Measurements from ENCODE around the gene PAX4.

Gene PAX4

DNA sequence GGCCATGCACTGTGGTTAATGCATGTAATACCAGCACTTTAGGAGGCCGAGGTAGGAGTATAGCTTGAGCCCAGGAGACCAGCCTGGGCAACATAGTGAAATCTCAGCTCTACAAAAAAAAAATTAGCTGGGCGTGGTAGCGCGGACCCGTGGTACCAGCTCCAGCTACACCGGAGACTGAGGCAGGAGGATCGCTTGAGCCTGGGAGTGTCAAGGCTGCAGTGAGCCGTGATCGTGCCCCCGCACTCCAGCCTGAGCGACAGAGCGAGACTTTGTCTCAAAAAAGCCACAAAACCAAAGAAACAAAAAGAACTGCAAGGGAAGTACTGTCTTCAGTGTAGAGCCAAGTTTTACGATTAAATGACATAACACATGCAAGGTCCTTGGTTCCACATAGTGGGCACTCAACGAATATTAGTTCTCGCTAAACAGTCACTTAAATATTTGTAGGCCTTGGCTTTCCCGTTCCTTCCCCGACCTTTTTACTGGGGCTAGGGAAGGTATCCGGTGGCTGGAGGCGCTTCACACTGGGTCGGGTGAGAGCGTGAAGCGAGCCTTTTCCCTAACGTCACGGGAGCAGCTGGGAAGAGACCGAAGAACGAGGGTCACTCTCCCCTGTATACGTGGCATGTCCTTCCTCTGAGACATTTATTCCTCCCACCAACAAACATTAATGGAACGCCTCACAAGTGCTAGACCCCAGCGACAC lies 33.1 kb upstream of the PAX4 start:
- in situ Hi-C loops (cut with MboI; ENCODE audit: low pct_unique_long_range_greater_than_20kb, low sequenced_read_pairs, unreplicated experiment): no loop called here
- DNase-seq (ENCODE audit: low spot score): peak; percentile 33

DNA sequence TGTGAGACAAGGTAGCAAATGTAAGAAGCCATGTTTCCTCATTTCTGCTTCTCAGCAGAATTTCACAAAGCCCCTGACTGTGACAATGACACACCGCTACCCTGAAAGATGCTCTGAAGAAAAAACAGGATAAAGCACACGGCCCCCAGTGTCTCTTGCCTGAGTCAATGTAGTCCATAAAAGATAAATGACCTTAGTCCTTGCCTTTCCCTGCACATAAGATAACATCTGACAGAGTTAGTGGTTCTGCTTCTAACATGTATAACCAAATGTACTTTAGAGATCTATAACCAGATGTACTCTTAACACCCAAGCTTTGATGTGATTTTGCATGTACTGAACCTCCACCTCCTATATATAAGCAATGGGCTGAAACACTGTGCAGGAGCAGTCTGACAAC lies 31.0 kb upstream of the PAX4 start:
- TF ChIP-seq, protein P1, sequence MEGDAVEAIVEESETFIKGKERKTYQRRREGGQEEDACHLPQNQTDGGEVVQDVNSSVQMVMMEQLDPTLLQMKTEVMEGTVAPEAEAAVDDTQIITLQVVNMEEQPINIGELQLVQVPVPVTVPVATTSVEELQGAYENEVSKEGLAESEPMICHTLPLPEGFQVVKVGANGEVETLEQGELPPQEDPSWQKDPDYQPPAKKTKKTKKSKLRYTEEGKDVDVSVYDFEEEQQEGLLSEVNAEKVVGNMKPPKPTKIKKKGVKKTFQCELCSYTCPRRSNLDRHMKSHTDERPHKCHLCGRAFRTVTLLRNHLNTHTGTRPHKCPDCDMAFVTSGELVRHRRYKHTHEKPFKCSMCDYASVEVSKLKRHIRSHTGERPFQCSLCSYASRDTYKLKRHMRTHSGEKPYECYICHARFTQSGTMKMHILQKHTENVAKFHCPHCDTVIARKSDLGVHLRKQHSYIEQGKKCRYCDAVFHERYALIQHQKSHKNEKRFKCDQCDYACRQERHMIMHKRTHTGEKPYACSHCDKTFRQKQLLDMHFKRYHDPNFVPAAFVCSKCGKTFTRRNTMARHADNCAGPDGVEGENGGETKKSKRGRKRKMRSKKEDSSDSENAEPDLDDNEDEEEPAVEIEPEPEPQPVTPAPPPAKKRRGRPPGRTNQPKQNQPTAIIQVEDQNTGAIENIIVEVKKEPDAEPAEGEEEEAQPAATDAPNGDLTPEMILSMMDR (IDR thresholded peaks at IDR 0.05; ENCODE audit: extremely low read depth, insufficient read depth, missing control alignments): no peak
- DNase-seq (ENCODE audit: low spot score): no peak
- in situ Hi-C loops (cut with MboI; ENCODE audit: low pct_unique_long_range_greater_than_20kb, low sequenced_read_pairs, unreplicated experiment): no loop called here

More for the DNA sequence above, 33.1 kb upstream of the PAX4 start:
- TF ChIP-seq, protein P1 (IDR thresholded peaks at IDR 0.05; ENCODE audit: extremely low read depth, insufficient read depth, missing control alignments): no peak

GRCh38 chr7:127647636-127648035 lies 29.7 kb upstream of the PAX4 start:
- TF ChIP-seq, protein P1 (IDR thresholded peaks at IDR 0.05; ENCODE audit: extremely low read depth, insufficient read depth, missing control alignments): no peak
- DNase-seq (ENCODE audit: low spot score): no peak
- in situ Hi-C loops (cut with MboI; ENCODE audit: low pct_unique_long_range_greater_than_20kb, low sequenced_read_pairs, unreplicated experiment): no loop called here

GRCh38 chr7:127644484-127644883 lies 26.5 kb upstream of the PAX4 start:
- TF ChIP-seq, protein P1 (IDR thresholded peaks at IDR 0.05; ENCODE audit: extremely low read depth, insufficient read depth, missing control alignments): no peak
- in situ Hi-C loops (cut with MboI; ENCODE audit: low pct_unique_long_range_greater_than_20kb, low sequenced_read_pairs, unreplicated experiment): no loop called here
- no peak for DNase-seq (ENCODE audit: low spot score)

DNA sequence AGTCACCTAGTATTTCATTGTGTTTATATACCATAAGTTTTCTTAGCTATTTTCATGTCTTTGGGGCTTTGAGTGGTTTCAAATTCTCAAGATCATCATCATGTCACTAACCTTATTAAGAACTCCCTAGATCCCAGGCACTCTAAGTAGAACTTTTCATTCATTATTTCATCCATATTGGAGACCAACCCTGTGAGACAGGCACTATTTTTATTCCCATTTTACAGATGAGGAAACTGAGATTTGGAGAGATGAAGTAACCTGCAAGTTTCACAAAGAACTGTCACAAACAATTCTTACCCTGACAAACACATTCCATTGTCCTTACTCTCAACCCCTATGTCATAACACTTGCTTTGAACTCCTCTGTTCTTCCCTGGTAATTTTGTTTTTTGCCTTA lies 20.3 kb upstream of the PAX4 start:
- TF ChIP-seq, protein P1 (IDR thresholded peaks at IDR 0.05; ENCODE audit: extremely low read depth, insufficient read depth, missing control alignments): no peak
- in situ Hi-C loops (cut with MboI; ENCODE audit: low pct_unique_long_range_greater_than_20kb, low sequenced_read_pairs, unreplicated experiment): no loop called here
- no peak for DNase-seq (ENCODE audit: low spot score)

GRCh38 chr7:127635659-127636285 lies 17.8 kb upstream of the PAX4 start:
- TF ChIP-seq, protein P1 (IDR thresholded peaks at IDR 0.05; ENCODE audit: extremely low read depth, insufficient read depth, missing control alignments): no peak

More at GRCh38 chr7:127635659-127636285, 17.8 kb upstream of the PAX4 start:
- DNase-seq (ENCODE audit: low spot score): no peak
- in situ Hi-C loops (cut with MboI; ENCODE audit: low pct_unique_long_range_greater_than_20kb, low sequenced_read_pairs, unreplicated experiment): no loop called here
